HepG2 (cell line): Measurements from ENCODE around the gene CSNK1D. TPM values are rescaled to one million over a fixed set of nuclear protein-coding genes. Genes with fewer than 3 reads are reported as not detected.

Experiments
- AGO2 ChIP-seq: fragments of 200-400 bp; formaldehyde crosslinking; optimal IDR thresholded peaks from 2 replicates; pipeline ENCODE3; 2017; ENCODE audit warnings: mild to moderate bottlenecking, low read depth, low read length, moderate library complexity
- ARNT ChIP-seq: fragments of 450-650 bp; IDR thresholded peaks from 2 replicates; pipeline ENCODE4 v1.6.1; 2017
- GATAD2A ChIP-seq: IDR thresholded peaks from 2 replicates; pipeline ENCODE4 v1.6.1; 2016
- POLR2AphosphoS5 ChIP-seq: IDR thresholded peaks from 2 replicates; pipeline ENCODE4 v1.6.1; 2012; ENCODE audit warnings: low read depth, low read length
- RBFOX2 ChIP-seq: fragments of 200-400 bp; formaldehyde crosslinking; IDR thresholded peaks from 2 replicates; pipeline ENCODE4 v1.6.1; 2017; ENCODE audit warnings: low read depth, mild to moderate bottlenecking, low read length
- SALL2 ChIP-seq: sonication (generic); formaldehyde crosslinking; IDR thresholded peaks from 2 replicates; pipeline ENCODE4 v1.8.1; 2023; ENCODE audit warnings: mild to moderate bottlenecking, missing genetic modification reagents, inconsistent platforms
- TRIM24 ChIP-seq: sonication (generic); formaldehyde crosslinking; IDR thresholded peaks from 2 replicates; pipeline ENCODE4 v1.8.0; 2022; ENCODE audit warnings: mild to moderate bottlenecking, missing genetic modification reagents
- ZNF124 ChIP-seq: sonication (generic); formaldehyde crosslinking; IDR thresholded peaks from 2 replicates; pipeline ENCODE4 v1.4.0; 2020; ENCODE audit warnings: missing genetic modification reagents
- ZNF205 ChIP-seq: IDR thresholded peaks from 2 replicates; pipeline ENCODE4 v1.6.1; 2018; ENCODE audit warnings: missing biosample characterization, missing genetic modification reagents
- ZNF296 ChIP-seq: sonication (generic); formaldehyde crosslinking; conservative IDR thresholded peaks from 2 replicates; pipeline ENCODE4 v1.5.0; 2020; ENCODE audit warnings: mild to moderate bottlenecking, missing genetic modification reagents
- ZNF431 ChIP-seq: sonication (generic); formaldehyde crosslinking; IDR thresholded peaks from 2 replicates; pipeline ENCODE4 v1.9.0; 2022; ENCODE audit warnings: missing genetic modification reagents, low read depth, mild to moderate bottlenecking, borderline replicate concordance
- ZNF530 ChIP-seq: sonication (generic); formaldehyde crosslinking; IDR thresholded peaks from 2 replicates; pipeline ENCODE4 v1.5.0; 2020; ENCODE audit warnings: low read depth, mild to moderate bottlenecking, missing genetic modification reagents
- ZNF614 ChIP-seq: IDR thresholded peaks from 2 replicates; pipeline ENCODE4 v1.6.1; 2018; ENCODE audit warnings: missing biosample characterization, missing genetic modification reagents, inconsistent platforms, borderline replicate concordance
- ZNF678 ChIP-seq: sonication (generic); formaldehyde crosslinking; IDR thresholded peaks from 2 replicates; pipeline ENCODE4 v1.4.0; 2020; ENCODE audit warnings: mild to moderate bottlenecking, missing genetic modification reagents
- ZNF761 ChIP-seq: sonication (generic); formaldehyde crosslinking; conservative IDR thresholded peaks from 2 replicates; pipeline ENCODE4 v1.4.0; 2020; ENCODE audit warnings: mild to moderate bottlenecking, missing genetic modification reagents
- polyA plus RNA-seq, 8 experiments: library from polyadenylated mRNA; depleted of rRNA in 3 of 8; stranded (reverse) in 7 of 8; unstranded in 1 of 8; fragments of >200 nt; fragmentation: Illumina TruSeq in 4 of 8; extraction: Trizol in 4 of 8; gene quantifications; 2 replicates each; pipeline versions ENCODE4 v1.2.1 to v1.2.3, GENCODE V29; 2011 to 2016; ENCODE audit warnings: low read depth in 4 of 8, missing spikeins in 1 of 8, mixed read lengths in 1 of 8; ENCODE audit not compliant: insufficient read depth in 1 of 8
- total RNA-seq, 5 experiments: library from RNA; depleted of rRNA; stranded (reverse); fragments of >200 nt; fragmentation: Illumina TruSeq; extraction: Trizol; gene quantifications; 2 replicates each; pipeline ENCODE4 v1.2.3, GENCODE V29; 2016; ENCODE audit warnings: low read depth in 1 of 5
- TF ChIP-seq, protein P1 (sequence below): sonication (generic); formaldehyde crosslinking; IDR thresholded peaks from 2 replicates; pipeline ENCODE4 v1.5.0; 2020; ENCODE audit warnings: mild to moderate bottlenecking, missing genetic modification reagents, borderline replicate concordance
- TF ChIP-seq, protein P2 (sequence below): sonication (generic); formaldehyde crosslinking; IDR thresholded peaks from 2 replicates; pipeline ENCODE4 v1.4.0; 2020; ENCODE audit warnings: missing genetic modification reagents
- TF ChIP-seq, protein P3 (sequence below): sonication (generic); formaldehyde crosslinking; IDR thresholded peaks from 2 replicates; pipeline ENCODE4 v1.5.1; 2020; ENCODE audit warnings: mild to moderate bottlenecking, moderate library complexity, missing genetic modification reagents

The CSNK1D gene
- total and polyA plus RNA-seq, 2 of the 13 experiments (the other 11 are each of a cell fraction or from before 2014, with no cell fraction given) = 31.5 to 128 TPM

DNA sequence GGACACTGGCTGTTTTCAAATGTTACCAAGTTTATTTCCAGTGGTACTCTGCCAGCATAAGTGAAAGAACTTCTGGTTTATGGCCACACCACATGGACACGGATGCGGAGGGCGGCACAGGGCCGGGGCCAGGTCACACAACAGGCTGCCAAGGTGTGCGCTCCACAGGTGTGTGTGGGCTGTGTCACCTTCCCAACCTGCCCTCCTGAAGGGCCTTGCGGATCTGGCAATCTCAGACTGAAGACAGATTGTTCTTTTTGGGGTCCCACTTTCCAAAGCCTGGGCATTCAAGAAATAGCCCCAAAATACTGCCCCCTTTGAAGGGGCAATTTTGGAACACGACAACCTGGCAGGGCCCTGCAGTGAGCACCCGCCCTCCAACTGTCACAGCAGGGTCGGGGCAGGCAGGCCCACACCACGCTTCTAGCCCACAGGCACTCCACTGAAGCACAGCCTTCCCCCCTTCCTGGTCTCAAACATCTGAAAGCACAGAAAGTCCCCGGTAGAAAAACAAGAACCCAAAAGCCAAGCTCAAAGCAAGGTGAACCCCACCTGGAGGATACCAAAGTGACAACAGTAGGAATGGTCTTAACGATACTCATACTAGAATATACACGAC lies 3.5 kb downstream of the CSNK1D start (continued):
- TF ChIP-seq ZNF296 (CRISPR knock-in tag) (no peak), POLR2AphosphoS5 (peak; percentile 12; the same call in 1 of the 2 replicates), ZNF761 (no peak), AGO2 (peak; percentile 75), ZNF205 (CRISPR knock-in tag) (0 out of 2 replicates have a peak, but pooled peaks have one; percentile 3), ZNF124 (CRISPR knock-in tag) (no peak), SALL2 (no peak), ZNF614 (CRISPR knock-in tag) (no peak), TRIM24 (CRISPR knock-in tag) (no peak), ZNF678 (CRISPR knock-in tag) (no peak), ZNF530 (no peak), GATAD2A (CRISPR knock-in tag) (no peak), ARNT (no peak), ZNF431 (CRISPR knock-in tag) (no peak), RBFOX2 (peak; percentile 60)
- TF ChIP-seq, protein P1, sequence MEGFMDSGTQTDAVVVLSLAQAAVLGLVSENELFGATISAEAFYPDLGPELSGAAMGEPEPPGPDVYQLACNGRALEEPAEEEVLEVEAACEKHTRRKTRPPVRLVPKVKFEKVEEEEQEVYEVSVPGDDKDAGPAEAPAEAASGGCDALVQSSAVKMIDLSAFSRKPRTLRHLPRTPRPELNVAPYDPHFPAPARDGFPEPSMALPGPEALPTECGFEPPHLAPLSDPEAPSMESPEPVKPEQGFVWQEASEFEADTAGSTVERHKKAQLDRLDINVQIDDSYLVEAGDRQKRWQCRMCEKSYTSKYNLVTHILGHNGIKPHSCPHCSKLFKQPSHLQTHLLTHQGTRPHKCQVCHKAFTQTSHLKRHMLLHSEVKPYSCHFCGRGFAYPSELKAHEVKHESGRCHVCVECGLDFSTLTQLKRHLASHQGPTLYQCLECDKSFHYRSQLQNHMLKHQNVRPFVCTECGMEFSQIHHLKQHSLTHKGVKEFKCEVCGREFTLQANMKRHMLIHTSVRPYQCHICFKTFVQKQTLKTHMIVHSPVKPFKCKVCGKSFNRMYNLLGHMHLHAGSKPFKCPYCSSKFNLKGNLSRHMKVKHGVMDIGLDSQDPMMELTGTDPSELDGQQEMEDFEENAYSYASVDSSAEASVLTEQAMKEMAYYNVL = no peak
- TF ChIP-seq, protein P2, sequence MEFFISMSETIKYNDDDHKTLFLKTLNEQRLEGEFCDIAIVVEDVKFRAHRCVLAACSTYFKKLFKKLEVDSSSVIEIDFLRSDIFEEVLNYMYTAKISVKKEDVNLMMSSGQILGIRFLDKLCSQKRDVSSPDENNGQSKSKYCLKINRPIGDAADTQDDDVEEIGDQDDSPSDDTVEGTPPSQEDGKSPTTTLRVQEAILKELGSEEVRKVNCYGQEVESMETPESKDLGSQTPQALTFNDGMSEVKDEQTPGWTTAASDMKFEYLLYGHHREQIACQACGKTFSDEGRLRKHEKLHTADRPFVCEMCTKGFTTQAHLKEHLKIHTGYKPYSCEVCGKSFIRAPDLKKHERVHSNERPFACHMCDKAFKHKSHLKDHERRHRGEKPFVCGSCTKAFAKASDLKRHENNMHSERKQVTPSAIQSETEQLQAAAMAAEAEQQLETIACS (CRISPR knock-in tag) = no peak
- TF ChIP-seq, protein P3, sequence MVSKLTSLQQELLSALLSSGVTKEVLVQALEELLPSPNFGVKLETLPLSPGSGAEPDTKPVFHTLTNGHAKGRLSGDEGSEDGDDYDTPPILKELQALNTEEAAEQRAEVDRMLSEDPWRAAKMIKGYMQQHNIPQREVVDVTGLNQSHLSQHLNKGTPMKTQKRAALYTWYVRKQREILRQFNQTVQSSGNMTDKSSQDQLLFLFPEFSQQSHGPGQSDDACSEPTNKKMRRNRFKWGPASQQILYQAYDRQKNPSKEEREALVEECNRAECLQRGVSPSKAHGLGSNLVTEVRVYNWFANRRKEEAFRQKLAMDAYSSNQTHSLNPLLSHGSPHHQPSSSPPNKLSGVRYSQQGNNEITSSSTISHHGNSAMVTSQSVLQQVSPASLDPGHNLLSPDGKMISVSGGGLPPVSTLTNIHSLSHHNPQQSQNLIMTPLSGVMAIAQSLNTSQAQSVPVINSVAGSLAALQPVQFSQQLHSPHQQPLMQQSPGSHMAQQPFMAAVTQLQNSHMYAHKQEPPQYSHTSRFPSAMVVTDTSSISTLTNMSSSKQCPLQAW (CRISPR knock-in tag) = 0 out of 2 replicates have a peak, but pooled peaks have one; percentile 25
